ENCODE data around the gene SCYL2. TPM values are rescaled to one million over a fixed set of nuclear protein-coding genes. Genes with fewer than 3 reads are reported as not detected.
"Not testable (repeated sequence)": the region's sequence is repeated elsewhere in the genome, so short reads cannot be mapped to it uniquely, and the experiment has no call there.

Gene SCYL2
- total RNA-seq, 2 experiments from 2014 or later: 26.7 to 27.1 TPM

DNA sequence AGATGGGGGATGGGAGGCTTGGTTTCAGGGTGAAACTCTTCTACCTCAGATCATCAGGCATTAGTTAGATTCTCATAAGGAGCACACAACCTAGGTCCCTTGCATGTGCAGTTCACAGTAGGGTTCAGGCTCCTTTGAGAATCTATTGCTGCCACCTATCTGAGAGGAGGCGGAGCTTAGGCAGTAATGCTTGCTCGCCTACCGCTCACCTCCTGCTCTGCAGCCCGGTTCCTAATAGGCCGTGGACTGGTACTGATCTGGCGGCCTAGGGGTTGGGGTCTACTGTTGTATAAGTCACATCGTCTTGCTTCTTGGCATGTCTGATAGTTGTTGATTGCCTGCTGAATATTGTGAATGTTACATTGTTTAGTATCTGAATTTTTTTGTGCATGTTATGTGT, 12.2 kb downstream of the SCYL2 start:
- H3K4me1 Mint-ChIP-seq: peaks cover 26% of the 10 kb centered on the region
- no peaks in the 10 kb centered on the region for H3K27me3 Mint-ChIP-seq
- H3K4me3 Mint-ChIP-seq: no peak overlapping the region
- no peaks in the 10 kb centered on the region for H3K9me3 Mint-ChIP-seq
- H3K36me3 Mint-ChIP-seq: peaks cover 12% of the 10 kb centered on the region
- DNase-seq: no peak
- no peak overlapping the region for H3K27ac Mint-ChIP-seq

DNA sequence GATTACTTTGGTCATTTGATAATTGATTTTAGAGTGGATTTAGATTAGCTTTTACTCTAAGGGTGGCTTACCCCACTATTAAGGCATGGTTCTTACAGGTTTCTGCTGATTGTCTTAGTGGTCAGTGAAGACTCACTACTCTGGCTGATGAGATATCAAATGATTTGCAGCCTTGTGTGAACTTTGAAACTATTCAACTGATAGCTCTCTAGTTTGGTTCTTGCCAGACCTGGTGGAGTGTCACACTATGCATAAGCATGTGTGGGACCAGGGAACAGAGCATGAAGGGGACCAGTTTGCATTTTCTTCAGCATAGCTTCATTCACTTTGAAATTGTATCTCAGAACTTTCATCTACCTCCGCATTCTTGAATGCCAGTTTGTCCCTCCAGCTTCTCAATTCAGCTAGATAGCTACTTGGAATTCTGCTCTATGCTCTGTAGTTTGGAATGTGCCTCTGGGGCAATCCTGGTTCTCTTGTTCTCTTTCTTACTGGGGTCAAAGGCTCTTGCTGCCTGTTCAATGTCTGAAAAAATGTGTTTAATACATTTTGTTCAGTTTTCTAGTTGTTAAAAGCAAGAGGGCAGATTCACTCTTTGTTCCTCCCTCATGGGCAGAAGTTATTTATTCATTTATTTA, 12.7 kb downstream of the SCYL2 start:
- Mint-ChIP-seq H3K27me3 (no peaks in the 10 kb centered on the region), H3K9me3 (no peaks in the 10 kb centered on the region), H3K36me3 (peaks cover 12% of the 10 kb centered on the region), H3K27ac (no peak overlapping the region), H3K4me1 (peaks cover 20% of the 10 kb centered on the region), H3K4me3 (no peak overlapping the region)
- no peak for DNase-seq

DNA sequence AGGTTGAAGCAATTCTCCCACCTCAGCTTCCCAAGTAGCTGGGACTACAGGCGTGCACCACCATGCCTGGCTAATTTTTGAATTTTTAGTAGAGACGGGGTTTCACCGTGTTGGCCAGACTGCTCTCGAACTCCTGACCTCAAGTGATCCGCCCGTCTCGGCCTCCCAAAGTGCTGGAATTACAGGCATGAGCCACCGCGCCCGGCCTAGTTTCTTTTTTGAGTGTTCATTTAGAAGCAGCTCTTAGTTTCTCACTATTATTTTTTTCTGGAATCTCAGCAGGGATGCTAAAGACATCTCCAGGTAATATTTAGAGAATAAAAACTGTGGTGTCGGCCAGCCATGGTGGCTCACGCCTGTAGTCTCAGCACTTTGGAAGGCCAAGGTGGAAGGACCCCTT, 17.6 kb downstream of the SCYL2 start:
- not testable (repeated sequence) for H3K27ac Mint-ChIP-seq, DNase-seq, H3K4me3 Mint-ChIP-seq, H3K9me3 Mint-ChIP-seq, H3K4me1 Mint-ChIP-seq, H3K27me3 Mint-ChIP-seq, H3K36me3 Mint-ChIP-seq

DNA sequence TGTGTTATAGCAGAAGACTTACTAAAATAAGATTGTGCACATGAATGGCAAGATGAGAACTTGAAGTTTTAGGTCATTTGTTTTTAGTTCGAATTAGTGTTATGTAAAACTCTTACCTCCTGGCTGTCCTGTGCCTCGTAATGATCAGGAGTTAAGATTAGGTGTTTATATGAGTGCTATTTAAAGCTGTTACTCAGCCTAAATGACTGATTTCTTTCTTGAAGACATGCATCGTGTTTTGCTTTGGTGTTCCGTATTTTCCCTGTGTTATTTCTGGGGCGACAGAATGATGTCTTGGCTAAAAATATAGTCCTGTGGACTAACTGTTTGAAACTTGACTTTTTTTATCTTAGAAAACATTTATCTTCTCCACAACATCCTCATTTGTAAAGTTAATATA, 22.1 kb downstream of the SCYL2 start:
- H3K4me1 Mint-ChIP-seq: no peaks in the 10 kb centered on the region
- no peaks in the 10 kb centered on the region for H3K9me3 Mint-ChIP-seq
- no peak overlapping the region for H3K4me3 Mint-ChIP-seq
- no peaks in the 10 kb centered on the region for H3K27me3 Mint-ChIP-seq
- DNase-seq: no peak
- no peak overlapping the region for H3K27ac Mint-ChIP-seq
- H3K36me3 Mint-ChIP-seq: peaks cover 8% of the 10 kb centered on the region

GRCh38 chr12:100290016-100290415, 23.0 kb downstream of the SCYL2 start:
- peaks cover 8% of the 10 kb centered on the region for H3K36me3 Mint-ChIP-seq
- no peak for DNase-seq
- no peaks in the 10 kb centered on the region for H3K4me1 Mint-ChIP-seq
- H3K9me3 Mint-ChIP-seq: no peaks in the 10 kb centered on the region
- H3K27me3 Mint-ChIP-seq: no peaks in the 10 kb centered on the region
- no peak overlapping the region for H3K4me3 Mint-ChIP-seq
- no peak overlapping the region for H3K27ac Mint-ChIP-seq

DNA sequence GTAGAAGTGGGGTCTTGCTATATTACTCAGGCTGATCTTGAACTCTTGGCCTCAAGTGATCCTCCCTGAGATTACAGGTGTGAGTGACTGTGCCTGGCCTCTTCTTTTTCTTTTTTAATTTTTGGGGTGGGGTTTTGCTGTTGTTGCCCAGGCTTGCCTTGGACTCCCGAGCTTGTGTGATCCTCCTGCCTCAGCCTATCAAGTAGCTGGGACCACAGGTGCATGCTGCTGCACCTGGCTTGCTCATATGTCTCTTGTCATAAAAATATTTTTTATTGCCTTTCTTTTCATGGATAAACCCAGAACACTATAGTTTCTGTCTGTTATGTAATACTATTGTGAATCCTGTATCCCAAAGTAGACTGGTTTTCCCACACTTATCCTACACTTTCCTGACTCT, 26.0 kb downstream of the SCYL2 start:
- Mint-ChIP-seq H3K27ac (no peak overlapping the region), H3K4me3 (no peak overlapping the region), H3K27me3 (no peaks in the 10 kb centered on the region), H3K36me3 (peaks cover 15% of the 10 kb centered on the region), H3K4me1 (no peaks in the 10 kb centered on the region), H3K9me3 (no peaks in the 10 kb centered on the region)
- no peak for DNase-seq

- DNase-seq, H3K4me3 Mint-ChIP-seq, H3K27me3 Mint-ChIP-seq, H3K27ac Mint-ChIP-seq, H3K9me3 Mint-ChIP-seq, H3K4me1 Mint-ChIP-seq: not testable (repeated sequence)
- H3K36me3 Mint-ChIP-seq: peaks cover 26% of the 10 kb centered on the region
Measured at GRCh38 chr12:100294366-100294765, 27.4 kb downstream of the SCYL2 start.

GRCh38 chr12:100295764-100296555, 29.0 kb downstream of the SCYL2 start:
- no peaks in the 10 kb centered on the region for H3K4me1 Mint-ChIP-seq
- no peaks in the 10 kb centered on the region for H3K27me3 Mint-ChIP-seq
- H3K4me3 Mint-ChIP-seq: no peak overlapping the region
- peaks cover 5% of the 10 kb centered on the region for H3K9me3 Mint-ChIP-seq
- no peak overlapping the region for H3K27ac Mint-ChIP-seq
- H3K36me3 Mint-ChIP-seq: peaks cover 40% of the 10 kb centered on the region
- DNase-seq: no peak

DNA sequence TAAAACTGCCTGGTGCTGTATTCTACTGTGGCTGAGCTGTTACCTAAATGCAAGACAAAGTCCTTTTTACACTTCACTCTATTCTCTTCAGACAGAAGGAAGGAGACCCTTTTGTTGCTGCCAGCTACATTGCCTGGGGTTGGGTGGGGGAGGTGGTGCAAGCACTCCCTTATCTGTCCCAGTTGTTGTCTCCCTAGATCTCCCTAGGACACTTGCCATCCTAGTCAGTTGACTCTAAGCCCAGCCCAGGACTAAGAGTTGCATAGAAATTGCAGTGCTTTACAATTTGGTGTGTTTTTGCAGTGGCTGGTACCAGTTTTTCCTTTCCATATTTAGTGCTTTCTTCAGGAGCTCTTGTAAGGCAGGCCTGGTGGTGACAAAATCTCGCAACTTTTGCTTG, 35.1 kb downstream of the SCYL2 start:
- peaks cover 18% of the 10 kb centered on the region for H3K9me3 Mint-ChIP-seq
- H3K4me3 Mint-ChIP-seq: no peak overlapping the region
- H3K27me3 Mint-ChIP-seq: no peaks in the 10 kb centered on the region
- peaks cover 79% of the 10 kb centered on the region for H3K36me3 Mint-ChIP-seq
- no peaks in the 10 kb centered on the region for H3K4me1 Mint-ChIP-seq
- H3K27ac Mint-ChIP-seq: no peak overlapping the region
- no peak for DNase-seq

GRCh38 chr12:100303831-100304230, 36.9 kb downstream of the SCYL2 start:
- no peak overlapping the region for H3K27ac Mint-ChIP-seq
- no peaks in the 10 kb centered on the region for H3K4me1 Mint-ChIP-seq
- peaks cover 77% of the 10 kb centered on the region for H3K36me3 Mint-ChIP-seq
- H3K9me3 Mint-ChIP-seq: peaks cover 18% of the 10 kb centered on the region
- no peaks in the 10 kb centered on the region for H3K27me3 Mint-ChIP-seq
- H3K4me3 Mint-ChIP-seq: no peak overlapping the region
- no peak for DNase-seq

- Mint-ChIP-seq H3K9me3 (peaks cover 18% of the 10 kb centered on the region), H3K36me3 (peaks cover 76% of the 10 kb centered on the region)
- not testable (repeated sequence) for H3K27me3 Mint-ChIP-seq, H3K4me3 Mint-ChIP-seq, DNase-seq, H3K4me1 Mint-ChIP-seq, H3K27ac Mint-ChIP-seq
Measured at GRCh38 chr12:100304334-100304733, 37.4 kb downstream of the SCYL2 start.

- not testable (repeated sequence) for H3K4me3 Mint-ChIP-seq, H3K27me3 Mint-ChIP-seq, H3K4me1 Mint-ChIP-seq, H3K27ac Mint-ChIP-seq, DNase-seq
- peaks cover 12% of the 10 kb centered on the region for H3K9me3 Mint-ChIP-seq
- H3K36me3 Mint-ChIP-seq: peaks cover 47% of the 10 kb centered on the region
Measured at GRCh38 chr12:100308138-100308537, 41.2 kb downstream of the SCYL2 start.

GRCh38 chr12:100311317-100311716, 44.3 kb downstream of the SCYL2 start:
- Mint-ChIP-seq H3K4me3 (no peak overlapping the region), H3K4me1 (no peaks in the 10 kb centered on the region), H3K27ac (no peak overlapping the region), H3K36me3 (peaks cover 19% of the 10 kb centered on the region), H3K9me3 (peaks cover 3% of the 10 kb centered on the region), H3K27me3 (no peaks in the 10 kb centered on the region)
- no peak for DNase-seq

DNA sequence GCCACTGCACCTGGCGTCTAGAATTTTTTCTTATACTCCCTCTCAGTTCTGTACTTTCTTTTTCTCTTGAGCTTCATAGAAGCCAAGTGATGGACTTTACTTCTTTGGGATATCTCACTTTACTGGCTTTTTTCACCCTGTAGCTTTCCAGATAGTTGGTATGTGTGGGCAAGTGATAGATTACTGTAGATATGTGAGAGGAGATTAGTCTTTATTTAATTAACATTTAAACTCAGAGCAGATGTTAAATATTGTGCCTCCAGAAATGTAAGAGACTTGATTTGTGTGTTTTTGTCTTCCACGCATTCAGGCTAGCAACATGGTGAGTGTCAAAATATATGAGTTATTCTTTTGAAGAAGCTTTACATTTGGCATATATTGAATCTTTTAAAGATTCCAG, 50.4 kb downstream of the SCYL2 start:
- H3K36me3 Mint-ChIP-seq: peaks cover 5% of the 10 kb centered on the region
- no peak overlapping the region for H3K27ac Mint-ChIP-seq

DNA sequence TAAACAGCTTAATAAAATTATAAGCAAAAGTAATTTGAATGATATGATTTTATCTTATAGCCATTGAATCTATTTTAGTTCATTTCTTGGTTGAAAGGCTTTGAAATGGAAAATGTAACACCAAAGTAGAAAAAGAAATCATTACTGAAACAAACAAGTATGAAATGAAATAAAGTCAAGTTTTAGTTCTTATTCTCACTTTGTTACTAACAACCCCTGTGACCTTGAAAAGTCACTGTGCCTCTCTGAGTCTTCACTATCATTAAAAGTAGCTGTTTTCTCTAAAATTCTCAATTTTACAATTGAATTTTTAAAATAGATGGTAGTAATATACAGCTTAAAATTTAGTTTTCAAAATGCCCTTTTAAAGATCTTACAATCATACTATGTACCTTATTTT, 57.5 kb downstream of the SCYL2 start:
- Mint-ChIP-seq H3K9me3 (no peaks in the 10 kb centered on the region), H3K27me3 (no peaks in the 10 kb centered on the region), H3K4me3 (no peak overlapping the region), H3K27ac (no peak overlapping the region), H3K36me3 (peaks cover 7% of the 10 kb centered on the region), H3K4me1 (peaks cover 2% of the 10 kb centered on the region)
- no peak for DNase-seq

More for the DNA sequence above, 50.4 kb downstream of the SCYL2 start:
- no peaks in the 10 kb centered on the region for H3K4me1 Mint-ChIP-seq
- H3K4me3 Mint-ChIP-seq: no peak overlapping the region
- DNase-seq: no peak
- H3K9me3 Mint-ChIP-seq: no peaks in the 10 kb centered on the region
- no peaks in the 10 kb centered on the region for H3K27me3 Mint-ChIP-seq

DNA sequence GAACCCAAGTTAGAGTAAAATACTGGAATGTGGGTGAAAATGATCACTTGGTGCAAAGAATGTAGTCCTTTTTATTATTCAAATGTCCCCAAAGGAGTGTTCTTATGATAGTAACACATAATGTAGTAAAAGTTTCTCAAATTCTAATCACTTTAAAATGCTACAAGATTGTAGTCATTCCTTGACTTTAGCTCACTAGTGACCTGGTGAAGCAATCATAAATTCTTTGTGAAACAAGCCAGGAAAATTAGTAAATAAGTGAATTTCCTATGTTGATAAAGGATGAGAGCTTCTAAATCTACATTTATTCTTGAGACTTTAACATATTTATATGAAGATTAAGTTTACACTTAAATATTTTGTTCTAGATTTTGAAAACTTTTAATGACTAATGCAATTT, 59.2 kb downstream of the SCYL2 start:
- DNase-seq: no peak
- peaks cover 12% of the 10 kb centered on the region for H3K36me3 Mint-ChIP-seq
- peaks cover 9% of the 10 kb centered on the region for H3K4me1 Mint-ChIP-seq
- no peak overlapping the region for H3K4me3 Mint-ChIP-seq
- H3K9me3 Mint-ChIP-seq: no peaks in the 10 kb centered on the region
- H3K27me3 Mint-ChIP-seq: no peaks in the 10 kb centered on the region
- no peak overlapping the region for H3K27ac Mint-ChIP-seq

Data from activated naive CD8-positive, alpha-beta T cell treated with anti-CD3 and anti-CD28 coated beads for 36 hours (primary cell).